ENCODE data around the gene MINDY2.
"Not testable (repeated sequence)": the region's sequence is repeated elsewhere in the genome, so short reads cannot be mapped to it uniquely, and the experiment has no call there.

DNA sequence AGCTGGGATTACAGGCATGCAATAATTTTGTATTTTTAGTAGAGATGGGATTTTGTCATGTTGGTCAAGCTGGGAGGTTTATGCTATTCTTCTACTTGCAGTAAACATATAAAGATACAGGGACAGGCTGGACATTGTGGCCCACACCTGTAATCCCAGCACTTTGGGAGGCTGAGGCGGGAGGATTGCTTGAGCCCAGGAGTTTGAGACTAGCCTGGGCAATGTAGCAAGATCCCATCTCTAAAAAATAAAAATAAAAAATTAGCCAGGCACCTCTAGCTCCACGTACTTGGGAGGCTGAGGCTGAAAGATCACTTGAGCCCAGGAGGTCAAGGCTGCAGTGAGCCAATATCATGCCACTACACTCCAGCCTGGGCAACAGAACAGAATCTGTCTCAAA, 52.2 kb downstream of the MINDY2 start:
- TF ChIP-seq ZNF274 (IDR thresholded peaks at IDR 0.05; ENCODE audit: low read depth, low read length); SUZ12 (IDR thresholded peaks at IDR 0.05; ENCODE audit: extremely low read depth, insufficient read depth, insufficient read length): not testable (repeated sequence)

Measured in NT2/D1 (cell line).